Measurements from ENCODE around the gene ATP6V0B. TPM values are rescaled to one million over a fixed set of nuclear protein-coding genes. Genes with fewer than 3 reads are reported as not detected.

ATP6V0B gene
- total RNA-seq, 1 donor from 2014 or later: 156 TPM

DNA sequence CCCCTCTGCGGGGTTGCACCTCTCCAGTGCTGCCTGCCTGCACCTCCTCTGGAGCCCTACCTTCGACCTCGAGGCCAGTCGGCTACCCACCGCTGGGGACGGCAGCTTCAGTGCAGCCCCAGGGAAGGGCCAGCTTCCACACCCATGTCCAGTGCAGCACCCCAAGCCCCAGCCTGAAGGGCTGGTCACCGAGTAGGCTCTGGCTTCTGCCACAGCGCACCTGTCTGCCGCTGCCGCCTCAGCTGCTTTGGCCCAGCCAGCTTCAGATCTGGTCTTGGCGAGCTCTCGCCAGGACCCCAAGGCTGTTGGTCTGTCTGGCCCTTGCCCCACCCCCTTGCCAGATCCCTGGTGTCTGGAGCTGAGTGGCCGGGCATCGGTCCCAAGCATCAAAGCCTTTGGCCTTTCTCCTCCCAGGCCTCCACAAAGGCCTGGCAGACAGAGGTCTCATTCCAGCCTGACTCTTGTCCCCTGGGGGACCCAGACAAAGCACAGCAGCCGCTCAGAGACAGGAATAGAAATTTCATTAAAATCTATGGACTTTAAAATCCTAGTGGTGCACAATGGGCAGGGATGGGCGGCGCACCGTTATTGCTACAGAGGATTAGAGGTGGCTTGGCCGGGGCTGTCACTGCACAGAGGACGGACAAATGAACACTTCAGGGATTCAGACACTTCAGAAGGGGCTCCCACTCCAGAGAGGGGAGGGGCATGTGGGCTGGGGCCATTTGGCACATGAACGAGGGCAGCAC, 21.4 kb downstream of the ATP6V0B start:
- Mint-ChIP-seq H3K27ac (no peak overlapping the region), H3K36me3 (ENCODE audit: low read depth) (no peaks in the 10 kb centered on the region), H3K9me3 (no peaks in the 10 kb centered on the region), H3K4me1 (ENCODE audit: low read depth) (peaks cover 5% of the 10 kb centered on the region), H3K4me3 (ENCODE audit: low read depth) (no peak overlapping the region), H3K27me3 (ENCODE audit: low read depth) (peaks cover 3% of the 10 kb centered on the region)
- DNase-seq (ENCODE audit: low spot score): no peak
- intact Hi-C loops (cut with micrococcal nuclease): no loop called here

DNA sequence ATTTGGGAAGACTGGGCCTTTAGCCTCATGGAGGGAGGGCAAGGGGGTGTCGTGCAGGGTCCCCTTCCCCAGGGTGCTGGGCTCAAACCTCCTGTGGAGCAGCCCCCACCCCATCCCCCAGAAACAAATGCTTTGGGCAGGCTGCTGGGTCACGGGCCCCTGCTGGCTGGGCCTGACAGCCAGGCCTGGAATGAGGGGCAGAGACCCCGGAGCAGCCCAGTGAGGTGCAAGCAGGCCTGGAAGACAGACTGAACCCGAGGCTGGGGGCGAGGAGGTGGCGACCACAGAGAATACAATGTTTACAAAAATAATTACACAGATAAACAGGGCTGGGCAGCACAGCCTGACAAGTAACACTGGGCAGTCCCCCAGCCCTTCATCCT, 22.0 kb downstream of the ATP6V0B start:
- H3K4me1 Mint-ChIP-seq (ENCODE audit: low read depth): peaks cover 4% of the 10 kb centered on the region
- H3K36me3 Mint-ChIP-seq (ENCODE audit: low read depth): no peaks in the 10 kb centered on the region
- intact Hi-C loops (cut with micrococcal nuclease): no loop called here
- H3K27ac Mint-ChIP-seq: no peak overlapping the region
- no peaks in the 10 kb centered on the region for H3K9me3 Mint-ChIP-seq
- H3K27me3 Mint-ChIP-seq (ENCODE audit: low read depth): peaks cover 3% of the 10 kb centered on the region
- no peak overlapping the region for H3K4me3 Mint-ChIP-seq (ENCODE audit: low read depth)
- no peak for DNase-seq (ENCODE audit: low spot score)

DNA sequence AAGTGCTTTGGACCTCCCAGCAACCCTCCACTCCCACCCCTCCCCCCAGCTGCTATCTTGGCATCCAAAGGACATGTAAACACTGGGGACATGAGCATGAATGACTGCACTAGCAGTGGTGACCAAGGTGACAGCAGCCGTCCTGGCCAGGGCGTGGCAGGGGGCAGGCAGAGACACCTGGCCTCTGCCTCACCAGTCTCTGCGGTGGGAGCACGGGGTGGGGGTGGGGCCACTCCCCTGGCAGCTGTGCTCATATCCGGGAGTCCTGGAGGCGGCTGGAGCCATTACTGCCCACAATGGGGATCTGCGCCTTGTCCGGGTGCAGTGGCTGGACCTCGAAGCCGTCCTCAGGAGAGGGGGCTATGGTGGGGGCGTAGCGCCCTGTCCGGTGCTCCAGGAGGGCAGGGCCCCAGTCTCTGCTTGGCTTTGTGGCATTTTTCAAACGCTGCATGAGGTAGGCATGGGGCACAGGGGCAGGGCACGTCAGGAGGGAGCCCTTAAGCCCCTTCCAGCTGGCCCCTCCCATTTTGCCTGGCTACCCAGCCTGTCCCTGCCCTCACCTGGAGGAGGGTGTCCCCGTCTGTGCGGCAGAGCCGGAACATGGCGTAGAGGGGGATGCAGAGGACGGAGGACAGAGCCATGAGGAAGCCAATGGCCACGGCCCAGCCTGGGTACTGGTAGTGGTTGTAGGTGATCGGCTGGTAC, 22.7 kb downstream of the ATP6V0B start:
- Mint-ChIP-seq H3K27ac (no peak overlapping the region), H3K9me3 (no peaks in the 10 kb centered on the region), H3K27me3 (ENCODE audit: low read depth) (peaks cover 3% of the 10 kb centered on the region), H3K36me3 (ENCODE audit: low read depth) (no peaks in the 10 kb centered on the region), H3K4me3 (ENCODE audit: low read depth) (no peak overlapping the region), H3K4me1 (ENCODE audit: low read depth) (peaks cover 4% of the 10 kb centered on the region)
- no peak for DNase-seq (ENCODE audit: low spot score)
- intact Hi-C loops (cut with micrococcal nuclease): no loop called here

DNA sequence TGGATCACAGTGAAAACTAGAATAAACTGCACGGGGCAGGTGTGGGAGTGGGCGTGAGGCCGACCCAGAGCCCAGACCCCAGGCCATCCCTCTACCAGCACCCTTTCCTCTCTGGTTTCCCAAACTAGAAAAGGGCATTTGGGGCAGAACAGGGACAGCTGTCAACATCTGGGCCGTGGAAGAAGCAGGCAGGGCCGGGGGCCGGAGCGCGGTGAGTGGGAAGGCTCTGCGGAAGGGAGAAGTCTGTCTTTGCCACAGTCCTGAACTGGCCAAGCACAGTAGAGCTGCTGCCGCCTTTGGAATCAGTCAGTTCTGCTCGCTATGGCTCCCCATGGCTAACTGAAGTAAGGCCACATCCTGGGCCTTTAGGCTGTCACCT, 23.2 kb downstream of the ATP6V0B start:
- H3K9me3 Mint-ChIP-seq: no peaks in the 10 kb centered on the region
- no peak overlapping the region for H3K27ac Mint-ChIP-seq
- H3K36me3 Mint-ChIP-seq (ENCODE audit: low read depth): no peaks in the 10 kb centered on the region
- no peak overlapping the region for H3K4me3 Mint-ChIP-seq (ENCODE audit: low read depth)
- intact Hi-C loops (cut with micrococcal nuclease): no loop called here
- H3K27me3 Mint-ChIP-seq (ENCODE audit: low read depth): no peaks in the 10 kb centered on the region
- no peak for DNase-seq (ENCODE audit: low spot score)
- no peaks in the 10 kb centered on the region for H3K4me1 Mint-ChIP-seq (ENCODE audit: low read depth)

DNA sequence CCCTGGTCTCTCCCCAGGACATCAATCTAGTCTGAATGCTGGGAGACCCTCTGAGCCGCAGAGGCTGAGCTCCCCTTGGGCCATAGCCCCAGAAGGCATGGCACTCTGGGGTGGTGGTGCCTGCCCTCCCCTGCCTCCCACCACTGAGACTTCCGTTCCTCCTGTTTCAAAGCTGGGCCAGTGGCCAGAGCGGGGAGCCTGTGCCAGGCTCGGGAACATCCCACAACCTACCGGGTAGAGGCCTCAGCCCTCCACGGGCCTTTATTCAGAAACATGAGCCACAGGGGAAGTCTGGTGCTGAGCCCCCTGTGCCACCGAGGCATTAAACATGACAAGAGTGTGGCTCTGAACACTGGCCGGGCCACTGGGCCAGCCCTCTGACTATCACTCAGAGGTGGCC, 24.7 kb downstream of the ATP6V0B start:
- H3K9me3 Mint-ChIP-seq: no peaks in the 10 kb centered on the region
- no peak for DNase-seq (ENCODE audit: low spot score)
- no peak overlapping the region for H3K27ac Mint-ChIP-seq
- no peaks in the 10 kb centered on the region for H3K36me3 Mint-ChIP-seq (ENCODE audit: low read depth)
- no peak overlapping the region for H3K4me3 Mint-ChIP-seq (ENCODE audit: low read depth)
- H3K4me1 Mint-ChIP-seq (ENCODE audit: low read depth): no peaks in the 10 kb centered on the region
- H3K27me3 Mint-ChIP-seq (ENCODE audit: low read depth): no peaks in the 10 kb centered on the region
- intact Hi-C loops (cut with micrococcal nuclease): no loop called here

DNA sequence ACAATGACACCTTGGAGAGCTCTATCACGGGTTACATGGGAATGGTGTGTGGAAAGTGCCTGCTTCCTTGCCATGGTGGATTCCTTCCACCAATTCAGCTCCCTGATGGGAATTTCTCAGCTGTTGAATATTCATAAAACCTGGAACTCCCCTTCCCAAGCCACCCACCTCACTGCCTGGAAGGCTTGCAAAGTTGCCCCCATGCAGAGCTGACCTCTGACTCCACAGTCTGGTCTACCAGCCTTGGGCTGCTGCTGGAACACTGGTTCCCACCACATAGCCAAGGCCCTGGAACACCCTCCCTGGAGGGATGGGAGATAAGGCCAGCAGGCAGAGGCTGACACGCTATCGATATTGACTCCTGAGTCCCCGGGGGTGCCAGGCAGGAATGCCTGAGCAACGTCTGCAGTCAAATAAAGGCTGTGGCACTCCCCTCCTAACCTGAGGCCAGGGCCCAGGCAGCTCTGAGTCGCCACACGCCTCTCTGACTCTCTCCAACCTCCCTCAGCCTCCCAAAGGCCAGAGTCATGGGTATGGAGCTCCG, 25.4 kb downstream of the ATP6V0B start:
- H3K4me1 Mint-ChIP-seq (ENCODE audit: low read depth): no peaks in the 10 kb centered on the region
- H3K36me3 Mint-ChIP-seq (ENCODE audit: low read depth): no peaks in the 10 kb centered on the region
- H3K4me3 Mint-ChIP-seq (ENCODE audit: low read depth): no peak overlapping the region
- intact Hi-C loops (cut with micrococcal nuclease): no loop called here
- no peaks in the 10 kb centered on the region for H3K9me3 Mint-ChIP-seq
- no peak for DNase-seq (ENCODE audit: low spot score)
- H3K27ac Mint-ChIP-seq: no peak overlapping the region
- H3K27me3 Mint-ChIP-seq (ENCODE audit: low read depth): no peaks in the 10 kb centered on the region

DNA sequence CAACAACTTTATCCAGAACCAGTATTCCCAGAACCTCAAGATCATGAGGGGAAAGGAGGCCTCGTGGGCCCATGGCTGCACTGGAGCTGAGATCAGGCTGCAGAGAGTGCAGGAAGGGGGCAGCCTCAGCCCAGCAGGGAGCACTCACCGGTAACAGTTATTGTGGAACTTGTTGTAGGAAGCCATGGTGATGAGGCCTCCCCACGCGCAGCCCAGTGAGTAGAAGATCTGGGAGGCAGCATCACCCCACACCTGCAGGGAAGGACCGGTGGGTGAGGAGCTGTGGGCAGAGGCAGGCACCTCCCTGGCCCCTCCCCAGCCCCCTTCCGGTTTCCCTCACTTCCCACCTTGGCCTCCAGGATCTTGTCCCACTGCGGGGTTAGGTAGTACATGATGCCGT, 27.4 kb downstream of the ATP6V0B start:
- Mint-ChIP-seq H3K36me3 (ENCODE audit: low read depth) (no peaks in the 10 kb centered on the region), H3K9me3 (no peaks in the 10 kb centered on the region), H3K4me1 (ENCODE audit: low read depth) (no peaks in the 10 kb centered on the region), H3K27me3 (ENCODE audit: low read depth) (no peaks in the 10 kb centered on the region), H3K27ac (no peak overlapping the region), H3K4me3 (ENCODE audit: low read depth) (no peak overlapping the region)
- intact Hi-C loops (cut with micrococcal nuclease): no loop called here
- no peak for DNase-seq (ENCODE audit: low spot score)

DNA sequence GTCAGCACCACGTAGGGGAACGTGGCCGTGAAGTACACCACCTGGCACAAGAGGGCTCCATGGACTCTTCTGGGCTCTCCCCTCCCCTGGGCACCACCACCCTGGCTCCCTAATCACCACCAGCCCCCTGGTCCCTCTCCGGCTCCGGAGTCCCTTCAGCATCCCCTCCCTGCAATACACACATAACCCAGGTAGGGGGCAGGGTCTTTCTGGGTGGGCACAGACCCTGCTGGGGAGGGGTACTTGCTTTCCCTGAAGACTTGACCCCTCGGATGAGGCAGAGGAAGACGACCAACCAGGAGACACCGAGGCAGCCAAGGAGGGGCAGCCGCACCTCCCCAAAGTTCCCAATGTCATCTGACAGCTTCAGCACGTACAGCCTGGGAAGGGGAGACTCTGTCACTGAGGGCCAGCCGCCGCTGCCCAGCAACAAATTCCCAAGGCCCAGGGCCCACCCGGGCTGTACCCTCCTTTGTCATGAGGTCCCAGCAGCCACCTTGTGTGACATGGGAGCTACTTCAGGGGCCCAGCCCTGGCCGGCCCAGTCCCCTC, 27.9 kb downstream of the ATP6V0B start:
- H3K27me3 Mint-ChIP-seq (ENCODE audit: low read depth): no peaks in the 10 kb centered on the region

DNA sequence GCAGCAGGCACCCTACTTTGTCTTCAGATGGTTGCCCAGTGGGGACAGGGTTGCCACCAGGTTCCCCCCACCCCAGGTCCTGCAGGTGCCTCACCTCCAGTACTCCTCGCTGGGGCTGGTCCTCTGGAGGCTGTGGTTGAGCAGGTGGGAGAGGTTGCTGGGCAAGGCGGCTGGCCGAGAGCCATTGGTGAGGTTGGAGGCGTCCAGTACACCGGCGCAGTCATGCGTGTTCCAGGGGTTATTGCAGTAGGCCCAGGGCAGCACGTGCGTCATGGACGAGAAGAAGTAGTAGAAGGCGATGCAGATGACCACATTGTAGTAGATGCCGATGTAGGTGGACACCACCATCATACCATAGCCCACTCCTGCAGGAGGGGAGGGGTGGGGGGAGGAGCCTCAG, 33.5 kb downstream of the ATP6V0B start:
- intact Hi-C loops (cut with micrococcal nuclease): no loop called here
- no peaks in the 10 kb centered on the region for H3K36me3 Mint-ChIP-seq (ENCODE audit: low read depth)

More for the DNA sequence above, 27.9 kb downstream of the ATP6V0B start:
- Mint-ChIP-seq H3K9me3 (no peaks in the 10 kb centered on the region), H3K36me3 (ENCODE audit: low read depth) (no peaks in the 10 kb centered on the region), H3K4me1 (ENCODE audit: low read depth) (no peaks in the 10 kb centered on the region), H3K27ac (no peak overlapping the region), H3K4me3 (ENCODE audit: low read depth) (no peak overlapping the region)
- DNase-seq (ENCODE audit: low spot score): no peak
- intact Hi-C loops (cut with micrococcal nuclease): no loop called here

DNA sequence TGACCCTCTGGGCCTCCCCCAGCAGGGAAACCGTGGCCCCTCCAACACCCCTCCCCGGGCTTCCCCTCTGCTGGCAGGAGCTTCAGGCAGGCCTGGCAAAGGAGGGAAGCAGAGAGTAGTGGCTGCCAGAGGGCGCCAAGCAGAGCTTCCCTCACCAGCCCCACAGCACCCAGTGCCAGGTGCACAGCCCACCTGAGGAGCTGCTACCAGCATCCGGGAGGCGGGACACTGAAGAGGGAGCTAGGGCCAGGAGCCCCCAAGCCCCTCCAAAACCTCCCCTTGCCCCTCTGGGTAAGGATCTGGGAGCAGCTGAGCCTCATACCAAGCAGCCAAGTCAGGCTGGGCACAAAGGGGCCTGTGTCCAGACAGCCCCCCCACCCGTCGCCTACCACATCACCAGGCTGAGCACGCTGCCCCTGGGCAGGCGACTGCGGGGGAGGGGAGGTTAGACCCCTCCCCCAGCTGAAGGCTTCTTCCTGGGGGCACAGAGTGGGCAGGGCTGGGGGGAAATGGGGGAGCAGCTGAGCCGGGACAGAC, 36.2 kb downstream of the ATP6V0B start:
- Mint-ChIP-seq H3K27ac (no peak overlapping the region), H3K9me3 (no peaks in the 10 kb centered on the region), H3K4me1 (ENCODE audit: low read depth) (peaks cover 2% of the 10 kb centered on the region), H3K27me3 (ENCODE audit: low read depth) (no peaks in the 10 kb centered on the region), H3K36me3 (ENCODE audit: low read depth) (no peaks in the 10 kb centered on the region), H3K4me3 (ENCODE audit: low read depth) (no peak overlapping the region)
- no peak for DNase-seq (ENCODE audit: low spot score)
- intact Hi-C loops (cut with micrococcal nuclease): no loop called here

More for the DNA sequence above, 33.5 kb downstream of the ATP6V0B start:
- Mint-ChIP-seq H3K4me3 (ENCODE audit: low read depth) (no peak overlapping the region), H3K27me3 (ENCODE audit: low read depth) (no peaks in the 10 kb centered on the region), H3K4me1 (ENCODE audit: low read depth) (peaks cover 2% of the 10 kb centered on the region), H3K9me3 (no peaks in the 10 kb centered on the region), H3K27ac (no peak overlapping the region)
- DNase-seq (ENCODE audit: low spot score): no peak

DNA sequence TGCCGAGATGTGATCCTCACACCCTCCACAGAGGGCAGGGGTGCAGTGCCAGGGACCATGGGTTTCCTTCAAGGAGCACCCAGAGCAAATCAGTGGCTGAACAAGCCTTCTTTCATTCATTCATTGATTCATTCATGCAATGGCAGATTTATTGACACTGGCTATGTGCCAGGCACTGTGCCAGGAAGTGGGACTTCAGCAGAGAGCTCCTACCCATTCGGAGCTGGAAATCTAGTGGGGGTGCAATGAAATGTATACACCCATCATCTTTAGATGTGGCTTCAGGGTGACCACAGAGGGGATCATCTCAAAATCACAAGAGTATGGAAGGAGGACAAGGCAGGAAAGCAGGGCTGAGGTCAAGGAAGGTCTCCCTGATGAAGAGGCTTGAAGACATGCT, 37.6 kb downstream of the ATP6V0B start:
- no peak for DNase-seq (ENCODE audit: low spot score)
- Mint-ChIP-seq H3K4me3 (ENCODE audit: low read depth) (no peak overlapping the region), H3K9me3 (no peaks in the 10 kb centered on the region), H3K36me3 (ENCODE audit: low read depth) (no peaks in the 10 kb centered on the region), H3K27me3 (ENCODE audit: low read depth) (no peaks in the 10 kb centered on the region), H3K4me1 (ENCODE audit: low read depth) (peaks cover 2% of the 10 kb centered on the region), H3K27ac (no peak overlapping the region)
- intact Hi-C loops (cut with micrococcal nuclease): no loop called here

DNA sequence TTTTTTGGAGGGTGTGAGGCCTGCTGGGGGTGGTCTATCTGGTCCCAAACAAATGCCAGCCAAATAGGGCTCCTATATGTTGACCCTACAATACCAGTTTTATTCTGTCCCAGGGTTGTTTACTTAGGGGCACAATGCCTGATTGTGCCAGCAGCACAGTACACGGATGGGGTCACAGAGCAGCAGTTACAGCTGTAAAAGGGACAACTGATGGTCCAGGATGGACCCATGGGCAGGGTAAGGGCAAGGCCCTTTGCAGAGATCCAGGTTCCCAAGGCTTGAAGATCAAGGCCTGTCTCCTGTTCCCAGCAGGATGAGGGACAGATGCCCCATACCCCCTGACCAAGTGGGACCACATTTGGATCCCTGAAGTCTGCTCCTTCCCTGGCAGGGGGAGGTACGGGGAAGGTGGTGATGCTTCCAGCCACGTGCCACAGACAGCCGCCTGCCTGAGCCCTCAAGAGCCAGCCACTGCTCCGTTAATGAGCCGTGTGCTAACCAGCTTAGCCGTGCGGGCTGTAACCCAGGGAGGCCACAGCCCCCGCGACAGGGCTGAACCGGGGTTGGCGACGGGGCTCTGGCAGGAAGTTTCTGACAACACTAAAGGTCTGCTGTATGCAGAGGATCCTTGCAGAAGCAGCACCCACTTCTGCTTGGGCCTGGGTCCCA, 38.3 kb downstream of the ATP6V0B start:
- intact Hi-C loops (cut with micrococcal nuclease): no loop called here
- Mint-ChIP-seq H3K27me3 (ENCODE audit: low read depth) (no peaks in the 10 kb centered on the region), H3K36me3 (ENCODE audit: low read depth) (no peaks in the 10 kb centered on the region), H3K4me3 (ENCODE audit: low read depth) (no peak overlapping the region), H3K27ac (no peak overlapping the region), H3K9me3 (no peaks in the 10 kb centered on the region), H3K4me1 (ENCODE audit: low read depth) (peaks cover 2% of the 10 kb centered on the region)
- no peak for DNase-seq (ENCODE audit: low spot score)
